Uterus (tissue), 4 donors: ENCODE data around the gene CILP2. TPM values are rescaled to one million over a fixed set of nuclear protein-coding genes. Genes with fewer than 3 reads are reported as not detected.

Experiments used
- DNase-seq, 2 donors: peaks; one replicate each; pipeline ENCODE4 v3.0.0-alpha.2; 2019 to 2020
- H3K27ac ChIP-seq, 2 donors: fragments of 200-600 bp; sonication (generic); 1 replicate in 1 of 2; 2 replicates in 1 of 2; pipeline ENCODE4 v1.5.1; 2016 to 2018
- H3K27me3 ChIP-seq, 2 donors: fragments of 200-600 bp; sonication (generic); one replicate each; pipeline ENCODE4 v1.5.1; 2018 to 2019; ENCODE audit warnings: control low read depth in 1 of 2
- H3K36me3 ChIP-seq, 2 donors: fragments of 200-600 bp; sonication (generic); one replicate each; pipeline ENCODE4 v1.5.1; 2019; ENCODE audit warnings: control low read depth in 1 of 2
- H3K4me1 ChIP-seq, 2 donors: fragments of 200-600 bp; sonication (generic); one replicate each; pipeline ENCODE4 v1.5.1; 2018 to 2019; ENCODE audit warnings: control low read depth in 1 of 2
- H3K4me3 ChIP-seq, 2 donors: fragments of 200-600 bp; sonication (generic); 1 replicate in 1 of 2; 2 replicates in 1 of 2; pipeline ENCODE4 v1.5.1; 2018 to 2019; ENCODE audit warnings: mild to moderate bottlenecking in 1 of 2
- H3K9me3 ChIP-seq, 2 donors: fragments of 200-600 bp; sonication (generic); one replicate each; pipeline ENCODE4 v1.5.1; 2019; ENCODE audit warnings: control low read depth in 1 of 2
- POLR2A ChIP-seq, 2 donors: fragments of 450-650 bp; IDR thresholded peaks; one replicate each; pipeline ENCODE4 v1.6.1; 2016; ENCODE audit warnings: antibody characterized with exemption in 2 of 2, mild to moderate bottlenecking in 1 of 2, moderate library complexity in 1 of 2
- intact Hi-C: fragments of 100-400 bp; cut with DNase I; formaldehyde crosslinking; loops from one replicate; pipeline ENCODE4 v1.15.1; 2023; ENCODE audit warnings: low total_unique reads
- total RNA-seq, 4 donors: library from RNA; depleted of rRNA in 3 of 4; stranded (reverse); fragments of >200 nt in 3 of 4; gene quantifications; one replicate each; pipeline versions ENCODE4 v1.1.0 to v1.2.4, GENCODE V29; 2014 to 2023
- TF ChIP-seq, protein P1 (sequence below), 4 experiments: fragments of 200-600 bp in 2 of 4; fragments of 450-650 bp in 2 of 4; sonication (generic) in 2 of 4; IDR thresholded peaks; one replicate each; pipeline ENCODE4 v1.5.1; 2016 to 2019; ENCODE audit warnings: antibody characterized with exemption in 4 of 4, mild to moderate bottlenecking in 2 of 4, moderate library complexity in 1 of 4
- donor health status: DM: yes; HTN: yes; CAD: no.

The CILP2 gene
- total RNA-seq, 4 donors from 2014 or later, result 0.15 to 1.2 TPM; not detected in 2

DNA sequence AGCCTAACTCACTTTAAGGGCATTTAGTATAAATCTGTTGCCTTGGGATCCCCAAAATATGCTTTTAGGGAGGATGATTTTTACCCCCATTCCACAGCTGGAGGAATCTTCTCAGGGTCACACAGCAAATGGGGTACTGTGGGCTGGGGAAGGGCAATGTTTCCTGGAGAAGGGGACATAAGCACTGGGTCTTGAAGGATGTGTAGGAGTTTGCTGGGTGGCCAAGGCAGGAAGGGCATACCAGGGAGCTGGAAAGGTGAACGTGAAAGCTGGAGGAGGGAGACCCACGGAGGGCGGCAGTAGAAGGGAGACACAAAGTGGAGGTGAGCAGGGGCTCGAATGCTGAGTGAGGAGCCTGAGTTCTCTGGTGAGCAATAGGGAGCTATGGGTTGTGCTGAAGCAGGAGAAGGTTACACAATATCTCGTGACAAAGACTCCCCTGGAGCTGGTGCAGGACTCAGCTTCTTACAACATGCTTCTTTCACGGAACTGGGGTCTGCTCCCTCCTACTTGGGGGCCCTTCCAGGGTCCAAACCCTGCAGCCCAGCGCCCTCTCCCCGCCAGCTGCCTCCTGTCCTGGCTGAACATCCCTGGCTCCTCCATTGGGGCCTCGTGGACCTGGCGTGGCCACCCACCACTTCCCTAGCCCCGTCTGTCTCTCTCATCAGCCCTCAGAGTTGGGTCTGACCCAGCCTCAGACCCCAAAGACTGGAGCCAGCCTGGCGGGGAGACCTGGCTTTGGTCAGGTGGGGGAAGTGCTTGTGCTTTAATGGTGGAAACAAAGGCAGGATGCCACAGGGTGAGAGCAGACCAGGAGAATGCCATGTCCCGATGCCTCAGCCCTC lies 11.1 kb downstream of the CILP2 start:
- Histone ChIP-seq H3K4me1 (no peaks in the 10 kb centered on the region), H3K4me3 (no peak overlapping the region), H3K9me3 (no peaks in the 10 kb centered on the region), H3K36me3 (no peaks in the 10 kb centered on the region), H3K27me3 (peaks cover 0 to 6% of the 10 kb centered on the region in 2 donors), H3K27ac (no peak overlapping the region)
- DNase-seq, result no peak
- intact Hi-C loops, result no loop called here
- no peak for TF ChIP-seq POLR2A (IDR thresholded peaks at IDR 0.05)
- TF ChIP-seq, protein P1, sequence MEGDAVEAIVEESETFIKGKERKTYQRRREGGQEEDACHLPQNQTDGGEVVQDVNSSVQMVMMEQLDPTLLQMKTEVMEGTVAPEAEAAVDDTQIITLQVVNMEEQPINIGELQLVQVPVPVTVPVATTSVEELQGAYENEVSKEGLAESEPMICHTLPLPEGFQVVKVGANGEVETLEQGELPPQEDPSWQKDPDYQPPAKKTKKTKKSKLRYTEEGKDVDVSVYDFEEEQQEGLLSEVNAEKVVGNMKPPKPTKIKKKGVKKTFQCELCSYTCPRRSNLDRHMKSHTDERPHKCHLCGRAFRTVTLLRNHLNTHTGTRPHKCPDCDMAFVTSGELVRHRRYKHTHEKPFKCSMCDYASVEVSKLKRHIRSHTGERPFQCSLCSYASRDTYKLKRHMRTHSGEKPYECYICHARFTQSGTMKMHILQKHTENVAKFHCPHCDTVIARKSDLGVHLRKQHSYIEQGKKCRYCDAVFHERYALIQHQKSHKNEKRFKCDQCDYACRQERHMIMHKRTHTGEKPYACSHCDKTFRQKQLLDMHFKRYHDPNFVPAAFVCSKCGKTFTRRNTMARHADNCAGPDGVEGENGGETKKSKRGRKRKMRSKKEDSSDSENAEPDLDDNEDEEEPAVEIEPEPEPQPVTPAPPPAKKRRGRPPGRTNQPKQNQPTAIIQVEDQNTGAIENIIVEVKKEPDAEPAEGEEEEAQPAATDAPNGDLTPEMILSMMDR (IDR thresholded peaks at IDR 0.05), result no peak

DNA sequence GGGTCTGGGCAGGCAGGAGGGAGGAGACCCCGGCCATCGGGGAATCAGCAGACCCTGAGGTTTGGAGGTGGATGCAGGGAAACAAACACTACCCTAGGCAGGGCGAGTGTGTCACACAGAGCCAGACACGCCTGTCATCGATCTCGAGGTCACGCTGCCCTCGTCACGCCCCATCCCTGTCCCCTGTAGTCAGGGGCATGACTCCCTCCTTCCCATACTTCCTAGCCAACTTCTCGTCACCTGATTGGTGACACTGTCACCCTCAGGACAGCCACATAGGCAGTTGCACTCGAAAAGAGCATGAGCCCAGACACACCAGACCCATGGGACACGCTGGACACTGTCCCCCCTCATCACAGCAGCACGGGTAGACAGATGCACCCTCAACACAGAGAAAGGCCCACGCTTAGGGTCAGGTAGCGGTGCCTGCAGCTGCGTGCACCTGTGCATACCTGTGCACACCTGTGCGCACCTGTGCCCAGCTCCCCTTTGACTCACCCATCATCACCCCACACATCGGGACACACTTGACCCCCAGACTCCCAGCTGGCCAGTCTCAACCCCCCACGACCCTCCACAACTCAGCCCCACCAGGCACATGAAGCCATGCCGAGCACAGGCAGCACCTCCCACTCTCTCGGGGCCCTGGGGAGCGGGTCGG lies 11.9 kb downstream of the CILP2 start:
- Histone ChIP-seq H3K36me3 (no peaks in the 10 kb centered on the region), H3K9me3 (no peaks in the 10 kb centered on the region), H3K4me3 (no peak overlapping the region), H3K4me1 (no peaks in the 10 kb centered on the region), H3K27me3 (peaks cover 0 to 6% of the 10 kb centered on the region in 2 donors), H3K27ac (no peak overlapping the region)
- intact Hi-C loops, result no loop called here
- TF ChIP-seq, protein P1 (IDR thresholded peaks at IDR 0.05), result no peak
- TF ChIP-seq POLR2A (IDR thresholded peaks at IDR 0.05), result no peak
- no peak for DNase-seq

DNA sequence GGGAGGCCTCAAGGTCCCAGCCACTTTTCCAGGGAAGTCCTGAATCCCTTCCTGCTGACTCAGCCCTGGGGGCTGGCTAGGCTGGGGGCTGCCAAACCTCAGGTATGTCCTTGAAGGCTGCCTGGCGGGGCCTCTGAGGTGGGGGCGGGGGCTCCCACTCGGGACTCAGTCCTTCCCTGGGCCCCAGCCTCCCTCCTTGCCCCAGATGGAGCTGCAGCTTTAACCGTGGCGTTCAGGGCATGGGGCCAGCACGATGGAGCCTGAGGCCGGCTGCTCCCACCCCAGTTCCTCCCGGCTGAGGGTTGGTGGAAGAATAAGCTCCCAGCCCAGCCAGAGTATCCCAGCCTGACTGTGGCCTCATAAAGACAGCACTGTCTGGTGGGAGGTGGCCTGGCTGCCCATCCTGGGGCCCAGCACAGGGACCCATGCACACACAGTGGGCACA lies 12.4 kb downstream of the CILP2 start:
- intact Hi-C loops, result no loop called here
- Histone ChIP-seq H3K27me3 (peaks cover 0 to 6% of the 10 kb centered on the region in 2 donors), H3K36me3 (no peaks in the 10 kb centered on the region), H3K9me3 (no peaks in the 10 kb centered on the region), H3K4me1 (no peaks in the 10 kb centered on the region), H3K4me3 (no peak overlapping the region), H3K27ac (no peak overlapping the region)
- no peak for TF ChIP-seq POLR2A (IDR thresholded peaks at IDR 0.05)
- TF ChIP-seq, protein P1 (IDR thresholded peaks at IDR 0.05), result no peak
- DNase-seq, result no peak

DNA sequence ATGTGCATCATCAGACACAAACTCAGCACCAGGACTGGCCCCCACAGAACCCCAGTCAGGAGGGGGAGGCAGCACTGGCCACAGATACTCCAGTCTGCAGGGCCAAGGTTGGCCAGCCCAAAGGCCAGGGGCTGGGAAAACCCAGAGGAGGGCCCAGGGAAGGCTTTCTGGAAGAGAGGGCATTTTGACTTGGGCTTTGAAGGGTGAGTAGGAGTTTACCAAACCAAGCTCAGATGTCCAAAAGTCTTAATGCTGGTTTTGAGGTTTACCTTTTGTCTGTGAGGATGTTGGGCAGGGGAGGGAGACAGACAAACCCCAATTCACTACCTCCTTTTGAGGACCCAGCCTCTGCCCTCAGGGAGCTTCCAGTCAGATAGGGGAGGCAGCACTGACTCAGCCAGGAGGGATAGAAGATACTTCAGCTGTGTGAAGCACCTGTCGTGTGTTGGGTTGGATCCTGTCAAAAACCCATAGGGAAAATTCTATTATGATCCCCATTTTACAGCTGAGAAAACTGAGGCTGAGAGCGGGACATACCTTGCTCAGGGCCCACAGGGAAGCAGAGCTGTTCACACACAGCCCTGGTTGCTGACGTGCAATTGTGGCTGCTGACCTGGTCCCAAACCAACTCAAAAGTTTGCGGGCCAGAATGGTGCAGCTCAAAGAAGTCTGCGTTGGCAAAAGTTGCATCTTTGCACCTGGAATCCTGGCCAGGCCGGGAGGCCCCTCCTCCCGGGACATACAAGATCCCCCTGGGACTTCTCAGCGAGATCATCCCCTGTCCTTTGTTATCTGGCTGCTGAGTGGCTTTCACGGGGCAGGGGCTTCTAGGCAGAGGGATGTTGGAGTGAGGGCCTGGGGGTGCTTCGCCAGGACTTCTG lies 13.1 kb downstream of the CILP2 start:
- intact Hi-C loops, result no loop called here
- no peaks in the 10 kb centered on the region for H3K9me3 ChIP-seq
- H3K36me3 ChIP-seq, result no peaks in the 10 kb centered on the region
- peaks cover 0 to 6% of the 10 kb centered on the region in 2 donors for H3K27me3 ChIP-seq
- no peak overlapping the region for H3K4me3 ChIP-seq
- H3K4me1 ChIP-seq, result no peaks in the 10 kb centered on the region
- no peak for TF ChIP-seq POLR2A (IDR thresholded peaks at IDR 0.05)
- TF ChIP-seq, protein P1 (IDR thresholded peaks at IDR 0.05), result no peak
- no peak overlapping the region for H3K27ac ChIP-seq
- no peak for DNase-seq
